ENCODE data around the gene EPB41L4B.
"Not testable (repeated sequence)": the region's sequence is repeated elsewhere in the genome, so short reads cannot be mapped to it uniquely, and the experiment has no call there.

Gene EPB41L4B

GRCh38 chr9:109143881-109144562, 176.8 kb downstream of the EPB41L4B start:
- DNase-seq (ENCODE audit: insufficient read length, low spot score) (peak; percentile 40), FAIRE-seq (peak; percentile 78)
- TF ChIP-seq POU2F2 (IDR thresholded peaks at IDR 0.05; ENCODE audit: low read depth, low read length) (no peak), SPI1 (IDR thresholded peaks at IDR 0.05; ENCODE audit: low read depth, low read length) (peak; percentile 68)

GRCh38 chr9:109141375-109141774, 179.5 kb downstream of the EPB41L4B start:
- DNase-seq (ENCODE audit: insufficient read length, low spot score) = no peak
- no peak for FAIRE-seq
- TF ChIP-seq SPI1 (IDR thresholded peaks at IDR 0.05; ENCODE audit: low read depth, low read length) (no peak), POU2F2 (IDR thresholded peaks at IDR 0.05; ENCODE audit: low read depth, low read length) (no peak), POLR2AphosphoS5 (IDR thresholded peaks at IDR 0.05; ENCODE audit: low read depth, low read length) (no peak), TAF1 (IDR thresholded peaks at IDR 0.05; ENCODE audit: low read depth, low read length) (no peak), PAX5 (IDR thresholded peaks at IDR 0.05; ENCODE audit: insufficient read depth, low read length, severe bottlenecking) (no peak), POLR2A (IDR thresholded peaks at IDR 0.05; ENCODE audit: low read depth, low read length) (no peak)

DNA sequence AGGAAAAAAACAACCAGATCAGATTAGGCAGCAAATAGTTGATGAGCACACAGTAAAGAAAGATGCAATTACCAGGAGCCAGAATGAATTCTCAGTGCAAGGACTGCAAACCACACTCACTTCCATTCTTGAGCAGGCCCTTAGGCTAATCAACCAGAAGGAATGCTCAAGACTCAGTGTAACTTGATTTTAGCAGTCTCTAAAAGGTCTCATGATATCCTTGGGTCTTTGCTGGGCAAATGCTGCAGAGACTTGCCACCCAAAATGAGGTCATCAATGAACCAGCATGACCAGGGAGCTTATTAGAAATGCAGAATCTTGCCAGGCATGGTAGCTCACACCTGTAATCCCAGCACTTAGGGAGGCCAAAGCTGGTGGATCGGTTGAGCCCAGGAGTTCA, 181.0 kb downstream of the EPB41L4B start:
- DNase-seq (ENCODE audit: insufficient read length, low spot score) (no peak), FAIRE-seq (no peak)
- no peak for TF ChIP-seq POLR2A (IDR thresholded peaks at IDR 0.05; ENCODE audit: low read depth, low read length)
- TF ChIP-seq POLR2AphosphoS5 (IDR thresholded peaks at IDR 0.05; ENCODE audit: low read depth, low read length) = no peak
- no peak for TF ChIP-seq SPI1 (IDR thresholded peaks at IDR 0.05; ENCODE audit: low read depth, low read length)
- no peak for TF ChIP-seq PAX5 (IDR thresholded peaks at IDR 0.05; ENCODE audit: insufficient read depth, low read length, severe bottlenecking)
- TF ChIP-seq TAF1 (IDR thresholded peaks at IDR 0.05; ENCODE audit: low read depth, low read length) = no peak
- no peak for TF ChIP-seq POU2F2 (IDR thresholded peaks at IDR 0.05; ENCODE audit: low read depth, low read length)

DNA sequence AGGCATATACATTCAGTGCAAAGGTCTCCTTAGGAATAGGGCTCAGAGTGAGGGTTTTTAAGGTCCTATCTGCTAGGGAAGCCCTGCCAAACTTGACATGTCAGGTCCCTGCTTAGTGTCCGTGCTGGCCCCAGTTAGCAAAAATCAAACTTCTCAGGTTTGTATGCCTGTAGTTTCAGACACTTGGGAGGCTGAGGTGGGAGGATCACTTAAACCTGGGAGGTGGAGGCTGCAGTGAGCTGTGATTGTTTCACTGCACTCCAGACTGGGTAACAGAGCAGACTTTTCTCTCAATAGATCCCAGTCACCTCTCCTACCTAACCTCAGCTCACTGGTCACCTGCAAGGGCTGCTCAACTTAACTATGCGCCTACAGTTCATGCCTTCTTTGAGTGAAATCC, 182.4 kb downstream of the EPB41L4B start:
- DNase-seq (ENCODE audit: insufficient read length, low spot score) (no peak), FAIRE-seq (no peak)
- TF ChIP-seq TAF1 (IDR thresholded peaks at IDR 0.05; ENCODE audit: low read depth, low read length) = no peak
- no peak for TF ChIP-seq POLR2A (IDR thresholded peaks at IDR 0.05; ENCODE audit: low read depth, low read length)
- no peak for TF ChIP-seq SPI1 (IDR thresholded peaks at IDR 0.05; ENCODE audit: low read depth, low read length)
- no peak for TF ChIP-seq POLR2AphosphoS5 (IDR thresholded peaks at IDR 0.05; ENCODE audit: low read depth, low read length)
- no peak for TF ChIP-seq PAX5 (IDR thresholded peaks at IDR 0.05; ENCODE audit: insufficient read depth, low read length, severe bottlenecking)

DNA sequence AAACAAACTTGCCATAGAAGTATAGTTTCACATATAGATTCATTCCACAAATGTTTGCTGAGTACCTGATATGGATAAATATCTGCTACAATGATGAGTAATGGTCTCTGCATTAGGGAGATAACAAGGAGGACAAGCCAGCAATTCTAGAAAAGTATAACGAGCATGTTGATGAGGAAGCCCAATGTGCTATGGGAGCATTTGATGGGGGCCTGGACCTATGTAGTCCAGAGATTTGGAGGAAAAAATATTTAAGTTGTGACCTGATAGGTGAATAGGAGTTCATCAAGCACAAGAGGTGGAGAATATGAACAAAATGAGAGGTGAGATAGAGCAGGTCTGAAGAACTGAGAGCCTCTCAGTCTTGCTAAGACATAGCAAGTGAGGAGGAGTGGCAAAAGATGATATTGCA, 186.7 kb downstream of the EPB41L4B start:
- TF ChIP-seq SPI1 (IDR thresholded peaks at IDR 0.05; ENCODE audit: low read depth, low read length) = no peak
- TF ChIP-seq POLR2A (IDR thresholded peaks at IDR 0.05; ENCODE audit: low read depth, low read length) = no peak
- TF ChIP-seq PAX5 (IDR thresholded peaks at IDR 0.05; ENCODE audit: insufficient read depth, low read length, severe bottlenecking) = no peak
- no peak for TF ChIP-seq TAF1 (IDR thresholded peaks at IDR 0.05; ENCODE audit: low read depth, low read length)
- TF ChIP-seq POLR2AphosphoS5 (IDR thresholded peaks at IDR 0.05; ENCODE audit: low read depth, low read length) = no peak
- no peak for TF ChIP-seq POU2F2 (IDR thresholded peaks at IDR 0.05; ENCODE audit: low read depth, low read length)
- DNase-seq (ENCODE audit: insufficient read length, low spot score) (no peak), FAIRE-seq (no peak)

DNA sequence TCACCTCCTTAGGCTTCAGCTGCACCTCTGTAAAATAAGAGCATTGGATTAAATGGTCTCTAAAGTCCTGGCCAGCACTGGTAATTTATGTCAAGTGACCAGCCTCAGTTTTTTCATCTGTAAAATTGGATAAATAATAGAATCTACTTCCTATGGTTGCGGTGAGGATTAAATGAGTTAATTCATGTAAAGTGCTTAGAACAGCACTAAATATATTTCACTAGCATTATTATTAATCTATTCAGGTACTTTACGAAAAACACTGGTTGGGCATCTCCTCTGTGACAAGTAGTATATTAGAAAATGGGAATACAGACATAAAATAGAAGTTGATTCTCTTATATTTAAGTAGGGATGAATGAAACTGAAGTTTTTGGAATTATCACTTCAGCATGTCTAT, 187.3 kb downstream of the EPB41L4B start:
- TF ChIP-seq PAX5 (IDR thresholded peaks at IDR 0.05; ENCODE audit: insufficient read depth, low read length, severe bottlenecking) (no peak), TAF1 (IDR thresholded peaks at IDR 0.05; ENCODE audit: low read depth, low read length) (no peak), POLR2AphosphoS5 (IDR thresholded peaks at IDR 0.05; ENCODE audit: low read depth, low read length) (no peak)
- no peak for FAIRE-seq
- DNase-seq (ENCODE audit: insufficient read length, low spot score) = no peak

DNA sequence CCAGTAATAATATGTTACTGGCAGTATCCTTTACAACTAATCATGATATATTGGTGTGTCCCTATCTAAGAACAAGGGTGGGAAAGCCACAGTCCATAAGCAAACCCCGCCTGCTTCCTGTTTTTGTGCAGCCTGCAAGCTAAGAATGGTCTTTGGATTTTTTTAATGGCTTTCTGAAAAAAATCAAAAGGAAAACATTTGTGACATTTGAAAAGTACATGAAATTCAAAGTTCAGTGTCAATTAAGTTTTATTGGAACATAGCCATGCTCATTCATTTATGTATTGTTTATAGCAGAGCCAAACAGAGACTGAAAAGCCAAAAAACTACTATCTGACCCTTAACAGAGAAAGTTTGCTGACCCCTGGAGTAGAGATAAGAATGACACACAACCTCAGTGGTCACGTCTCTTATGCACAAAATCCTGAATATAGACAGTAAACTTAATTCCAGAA, 188.3 kb downstream of the EPB41L4B start:
- DNase-seq (ENCODE audit: insufficient read length, low spot score) = no peak
- TF ChIP-seq TAF1 (IDR thresholded peaks at IDR 0.05; ENCODE audit: low read depth, low read length) (no peak), POU2F2 (IDR thresholded peaks at IDR 0.05; ENCODE audit: low read depth, low read length) (no peak), POLR2AphosphoS5 (IDR thresholded peaks at IDR 0.05; ENCODE audit: low read depth, low read length) (no peak), SPI1 (IDR thresholded peaks at IDR 0.05; ENCODE audit: low read depth, low read length) (no peak), PAX5 (IDR thresholded peaks at IDR 0.05; ENCODE audit: insufficient read depth, low read length, severe bottlenecking) (no peak), POLR2A (IDR thresholded peaks at IDR 0.05; ENCODE audit: low read depth, low read length) (no peak)
- no peak for FAIRE-seq

DNA sequence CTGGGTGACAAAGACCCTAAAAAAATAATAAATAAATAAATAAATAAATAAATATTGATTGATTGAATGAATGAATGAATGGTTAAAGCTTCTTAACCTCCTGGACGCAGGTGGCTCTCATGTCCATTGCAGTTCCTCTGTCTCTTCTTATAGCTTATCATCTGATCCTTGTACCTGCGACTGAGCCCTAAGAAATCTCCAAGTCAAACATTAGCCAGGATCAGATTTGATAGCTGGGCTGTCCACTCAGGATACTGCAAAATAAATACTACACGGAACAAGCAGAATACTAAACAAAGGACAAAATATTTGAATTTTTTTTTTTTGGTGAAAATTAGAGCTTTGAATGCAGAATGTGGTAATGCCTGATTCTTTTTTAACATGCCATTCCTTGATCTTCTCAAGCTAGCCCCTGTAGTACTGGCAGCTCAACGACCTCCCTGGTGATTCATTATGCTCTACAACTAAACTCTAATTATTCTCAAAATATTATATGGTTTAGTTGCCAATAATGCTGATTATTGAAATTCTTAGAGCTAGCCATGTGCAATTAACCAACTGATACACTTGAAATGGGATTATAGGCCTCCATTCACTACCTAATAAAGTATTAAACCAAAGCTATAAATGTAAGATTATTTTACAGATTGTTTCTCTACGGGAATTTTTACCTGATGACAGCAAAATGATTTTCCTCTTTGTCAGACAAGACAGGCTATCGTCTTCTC, 191.2 kb downstream of the EPB41L4B start:
- FAIRE-seq = no peak
- DNase-seq (ENCODE audit: insufficient read length, low spot score) = no peak
- no peak for TF ChIP-seq POLR2AphosphoS5 (IDR thresholded peaks at IDR 0.05; ENCODE audit: low read depth, low read length)
- no peak for TF ChIP-seq POU2F2 (IDR thresholded peaks at IDR 0.05; ENCODE audit: low read depth, low read length)
- no peak for TF ChIP-seq PAX5 (IDR thresholded peaks at IDR 0.05; ENCODE audit: insufficient read depth, low read length, severe bottlenecking)
- TF ChIP-seq SPI1 (IDR thresholded peaks at IDR 0.05; ENCODE audit: low read depth, low read length) = no peak
- TF ChIP-seq POLR2A (IDR thresholded peaks at IDR 0.05; ENCODE audit: low read depth, low read length) = no peak
- TF ChIP-seq TAF1 (IDR thresholded peaks at IDR 0.05; ENCODE audit: low read depth, low read length) = no peak

DNA sequence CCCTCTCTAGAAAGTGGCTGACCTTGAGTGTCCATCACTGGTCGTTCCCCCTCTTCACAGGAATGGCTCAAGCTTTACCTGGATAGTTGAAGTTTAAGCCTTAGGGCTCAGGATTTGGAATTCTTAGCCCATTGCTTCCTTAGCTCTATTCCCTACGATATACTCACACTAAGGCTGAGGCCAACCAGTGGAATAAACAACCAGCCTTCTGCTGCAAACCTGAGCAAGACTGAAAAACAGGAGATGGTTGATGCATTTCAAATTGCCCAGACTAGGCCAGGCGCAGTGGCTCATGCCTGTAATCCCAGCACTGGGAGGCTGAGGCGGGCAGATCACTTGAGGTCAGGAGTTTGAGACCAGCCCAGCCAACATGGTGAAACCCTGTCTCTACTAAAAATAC, 194.2 kb downstream of the EPB41L4B start:
- FAIRE-seq; DNase-seq (ENCODE audit: insufficient read length, low spot score): not testable (repeated sequence)

DNA sequence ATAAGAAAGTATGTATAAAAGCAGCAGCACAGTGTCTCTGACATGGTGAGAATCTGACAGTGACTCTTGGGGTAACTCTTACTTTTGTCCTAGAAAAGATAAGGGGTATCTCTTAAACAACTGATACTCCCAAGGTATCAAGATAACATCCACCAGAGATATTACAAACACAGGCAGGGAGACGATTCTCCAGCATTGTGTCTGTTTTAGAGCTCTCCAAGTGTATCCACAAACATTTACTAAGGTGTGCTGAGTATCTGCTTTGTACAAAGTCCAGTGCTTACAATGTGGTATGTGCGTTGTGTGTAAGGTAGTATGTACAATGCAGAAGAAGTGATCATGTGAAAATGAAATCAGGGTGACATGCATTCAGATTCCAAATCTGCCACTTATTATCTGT, 196.7 kb downstream of the EPB41L4B start:
- FAIRE-seq = no peak
- DNase-seq (ENCODE audit: insufficient read length, low spot score) = no peak
- TF ChIP-seq POLR2A (IDR thresholded peaks at IDR 0.05; ENCODE audit: low read depth, low read length) = no peak
- no peak for TF ChIP-seq POLR2AphosphoS5 (IDR thresholded peaks at IDR 0.05; ENCODE audit: low read depth, low read length)
- no peak for TF ChIP-seq PAX5 (IDR thresholded peaks at IDR 0.05; ENCODE audit: insufficient read depth, low read length, severe bottlenecking)

All from GM12891 (cell line).